HL-60 (cell line): ENCODE results near the gene TGFBR1.

Experiments
- GABPA ChIP-seq: IDR thresholded peaks from 2 replicates; pipeline ENCODE4 v1.6.1; 2012; ENCODE audit warnings: low read depth
- POLR2AphosphoS5 ChIP-seq: IDR thresholded peaks from 2 replicates; pipeline ENCODE4 v1.6.1; 2012; ENCODE audit warnings: low read depth
- SPI1 ChIP-seq: IDR thresholded peaks from 2 replicates; pipeline ENCODE4 v1.6.1; 2012; ENCODE audit warnings: low read depth, mild to moderate bottlenecking, borderline replicate concordance
- TF ChIP-seq, protein P1 (sequence below): IDR thresholded peaks from one replicate; pipeline ENCODE4 v1.5.1; 2011; ENCODE audit warnings: low read length, control low read depth, inconsistent platforms; ENCODE audit not compliant: insufficient read depth
- TF ChIP-seq, protein P2 (sequence below): IDR thresholded peaks from 2 replicates; pipeline ENCODE4 v1.6.1; 2012; ENCODE audit warnings: low read depth; ENCODE audit not compliant: insufficient replicate concordance

DNA sequence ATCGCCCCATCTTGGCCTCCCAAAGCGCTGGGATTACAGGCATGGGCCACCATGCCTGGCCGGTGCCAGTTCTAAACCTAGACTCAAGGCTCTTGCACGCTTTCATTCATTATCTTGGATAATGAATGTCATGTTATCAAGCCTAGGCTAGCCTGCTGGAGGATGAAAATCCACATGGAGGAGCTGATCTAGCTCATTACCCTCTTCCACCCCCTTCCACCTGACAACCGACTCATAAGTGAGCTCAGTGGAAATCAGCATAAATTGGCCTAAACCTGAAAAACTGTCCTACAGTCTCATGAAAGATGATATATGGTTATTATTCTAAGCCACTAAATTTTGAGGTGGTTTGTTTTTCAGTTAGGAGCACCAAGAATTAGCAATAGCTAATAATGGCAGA is 3.6 kb upstream of the TGFBR1 start:
- TF ChIP-seq, protein P1, sequence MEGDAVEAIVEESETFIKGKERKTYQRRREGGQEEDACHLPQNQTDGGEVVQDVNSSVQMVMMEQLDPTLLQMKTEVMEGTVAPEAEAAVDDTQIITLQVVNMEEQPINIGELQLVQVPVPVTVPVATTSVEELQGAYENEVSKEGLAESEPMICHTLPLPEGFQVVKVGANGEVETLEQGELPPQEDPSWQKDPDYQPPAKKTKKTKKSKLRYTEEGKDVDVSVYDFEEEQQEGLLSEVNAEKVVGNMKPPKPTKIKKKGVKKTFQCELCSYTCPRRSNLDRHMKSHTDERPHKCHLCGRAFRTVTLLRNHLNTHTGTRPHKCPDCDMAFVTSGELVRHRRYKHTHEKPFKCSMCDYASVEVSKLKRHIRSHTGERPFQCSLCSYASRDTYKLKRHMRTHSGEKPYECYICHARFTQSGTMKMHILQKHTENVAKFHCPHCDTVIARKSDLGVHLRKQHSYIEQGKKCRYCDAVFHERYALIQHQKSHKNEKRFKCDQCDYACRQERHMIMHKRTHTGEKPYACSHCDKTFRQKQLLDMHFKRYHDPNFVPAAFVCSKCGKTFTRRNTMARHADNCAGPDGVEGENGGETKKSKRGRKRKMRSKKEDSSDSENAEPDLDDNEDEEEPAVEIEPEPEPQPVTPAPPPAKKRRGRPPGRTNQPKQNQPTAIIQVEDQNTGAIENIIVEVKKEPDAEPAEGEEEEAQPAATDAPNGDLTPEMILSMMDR = no peak
- TF ChIP-seq POLR2AphosphoS5 (no peak), GABPA (no peak), SPI1 (no peak)
- TF ChIP-seq, protein P2, sequence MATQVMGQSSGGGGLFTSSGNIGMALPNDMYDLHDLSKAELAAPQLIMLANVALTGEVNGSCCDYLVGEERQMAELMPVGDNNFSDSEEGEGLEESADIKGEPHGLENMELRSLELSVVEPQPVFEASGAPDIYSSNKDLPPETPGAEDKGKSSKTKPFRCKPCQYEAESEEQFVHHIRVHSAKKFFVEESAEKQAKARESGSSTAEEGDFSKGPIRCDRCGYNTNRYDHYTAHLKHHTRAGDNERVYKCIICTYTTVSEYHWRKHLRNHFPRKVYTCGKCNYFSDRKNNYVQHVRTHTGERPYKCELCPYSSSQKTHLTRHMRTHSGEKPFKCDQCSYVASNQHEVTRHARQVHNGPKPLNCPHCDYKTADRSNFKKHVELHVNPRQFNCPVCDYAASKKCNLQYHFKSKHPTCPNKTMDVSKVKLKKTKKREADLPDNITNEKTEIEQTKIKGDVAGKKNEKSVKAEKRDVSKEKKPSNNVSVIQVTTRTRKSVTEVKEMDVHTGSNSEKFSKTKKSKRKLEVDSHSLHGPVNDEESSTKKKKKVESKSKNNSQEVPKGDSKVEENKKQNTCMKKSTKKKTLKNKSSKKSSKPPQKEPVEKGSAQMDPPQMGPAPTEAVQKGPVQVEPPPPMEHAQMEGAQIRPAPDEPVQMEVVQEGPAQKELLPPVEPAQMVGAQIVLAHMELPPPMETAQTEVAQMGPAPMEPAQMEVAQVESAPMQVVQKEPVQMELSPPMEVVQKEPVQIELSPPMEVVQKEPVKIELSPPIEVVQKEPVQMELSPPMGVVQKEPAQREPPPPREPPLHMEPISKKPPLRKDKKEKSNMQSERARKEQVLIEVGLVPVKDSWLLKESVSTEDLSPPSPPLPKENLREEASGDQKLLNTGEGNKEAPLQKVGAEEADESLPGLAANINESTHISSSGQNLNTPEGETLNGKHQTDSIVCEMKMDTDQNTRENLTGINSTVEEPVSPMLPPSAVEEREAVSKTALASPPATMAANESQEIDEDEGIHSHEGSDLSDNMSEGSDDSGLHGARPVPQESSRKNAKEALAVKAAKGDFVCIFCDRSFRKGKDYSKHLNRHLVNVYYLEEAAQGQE = no peak
